Glutamatergic neuron (in vitro differentiated cells): ENCODE results near the gene ALKBH5. TPM values are rescaled to one million over a fixed set of nuclear protein-coding genes. Genes with fewer than 3 reads are reported as not detected.

Experiments
- DNase-seq: peaks from one replicate; pipeline ENCODE4 v3.0.0; 2022
- H3K27ac Mint-ChIP-seq: one replicate; pipeline ENCODE4 v1.8.0; 2020; ENCODE audit warnings: mild to moderate bottlenecking, mixed read lengths, inconsistent platforms; ENCODE audit not compliant: unreplicated experiment
- H3K27me3 Mint-ChIP-seq: one replicate; pipeline ENCODE4 v1.8.0; 2020; ENCODE audit warnings: mild to moderate bottlenecking, moderate library complexity, mixed read lengths, inconsistent platforms; ENCODE audit not compliant: unreplicated experiment
- H3K36me3 Mint-ChIP-seq: one replicate; pipeline ENCODE4 v1.8.0; 2020; ENCODE audit warnings: mild to moderate bottlenecking, mixed read lengths, inconsistent platforms; ENCODE audit not compliant: unreplicated experiment
- H3K4me1 Mint-ChIP-seq: one replicate; pipeline ENCODE4 v1.8.0; 2020; ENCODE audit warnings: mild to moderate bottlenecking, low read depth, mixed read lengths, inconsistent platforms; ENCODE audit not compliant: unreplicated experiment
- H3K4me3 Mint-ChIP-seq: one replicate; pipeline ENCODE4 v1.8.0; 2020; ENCODE audit warnings: mild to moderate bottlenecking, mixed read lengths, inconsistent platforms; ENCODE audit not compliant: unreplicated experiment
- H3K9me3 Mint-ChIP-seq: one replicate; pipeline ENCODE4 v1.8.0; 2020; ENCODE audit warnings: mild to moderate bottlenecking, moderate library complexity, mixed read lengths, inconsistent platforms; ENCODE audit not compliant: unreplicated experiment
- total RNA-seq: library from RNA; stranded (reverse); fragmentation: NEBNext Ultra II Directional; extraction: Animal tissue kit (Norgen Biotek cat#: 25700); gene quantifications from one replicate; pipeline ENCODE4 v1.2.1, GENCODE V29; 2021; ENCODE audit not compliant: unreplicated experiment
- TF ChIP-seq, protein P1 (sequence below): fragments of 200-600 bp; sonication (generic); IDR thresholded peaks from one replicate; pipeline ENCODE4 v1.5.0; 2021; ENCODE audit not compliant: partially characterized antibody, unreplicated experiment

Gene ALKBH5
- total RNA-seq, 1 donor from 2014 or later: 62.7 TPM

DNA sequence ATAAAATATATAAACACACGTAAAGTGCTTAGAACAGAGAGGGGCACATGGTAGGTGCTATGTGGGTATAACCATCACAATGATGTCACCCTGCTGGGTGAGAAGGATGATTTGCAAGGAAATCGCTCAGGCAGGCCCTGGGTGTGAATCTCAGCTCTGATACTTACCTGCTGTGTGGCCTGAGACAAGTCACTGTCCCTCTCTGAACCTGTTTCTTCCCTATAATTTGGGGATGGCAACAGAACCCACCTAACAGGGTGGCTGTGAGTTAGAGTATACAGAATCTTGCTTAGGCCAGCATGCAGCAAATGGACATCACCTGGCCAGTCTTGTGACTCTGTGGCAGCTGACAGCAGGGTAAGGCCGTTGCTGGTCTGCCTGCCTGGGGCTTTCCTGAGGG, 36.6 kb upstream of the ALKBH5 start:
- no peaks in the 10 kb centered on the region for H3K9me3 Mint-ChIP-seq
- no peak overlapping the region for H3K27ac Mint-ChIP-seq
- no peak for DNase-seq
- no peak overlapping the region for H3K4me3 Mint-ChIP-seq
- H3K36me3 Mint-ChIP-seq: no peaks in the 10 kb centered on the region
- peaks cover 1% of the 10 kb centered on the region for H3K27me3 Mint-ChIP-seq
- no peaks in the 10 kb centered on the region for H3K4me1 Mint-ChIP-seq
- TF ChIP-seq, protein P1, sequence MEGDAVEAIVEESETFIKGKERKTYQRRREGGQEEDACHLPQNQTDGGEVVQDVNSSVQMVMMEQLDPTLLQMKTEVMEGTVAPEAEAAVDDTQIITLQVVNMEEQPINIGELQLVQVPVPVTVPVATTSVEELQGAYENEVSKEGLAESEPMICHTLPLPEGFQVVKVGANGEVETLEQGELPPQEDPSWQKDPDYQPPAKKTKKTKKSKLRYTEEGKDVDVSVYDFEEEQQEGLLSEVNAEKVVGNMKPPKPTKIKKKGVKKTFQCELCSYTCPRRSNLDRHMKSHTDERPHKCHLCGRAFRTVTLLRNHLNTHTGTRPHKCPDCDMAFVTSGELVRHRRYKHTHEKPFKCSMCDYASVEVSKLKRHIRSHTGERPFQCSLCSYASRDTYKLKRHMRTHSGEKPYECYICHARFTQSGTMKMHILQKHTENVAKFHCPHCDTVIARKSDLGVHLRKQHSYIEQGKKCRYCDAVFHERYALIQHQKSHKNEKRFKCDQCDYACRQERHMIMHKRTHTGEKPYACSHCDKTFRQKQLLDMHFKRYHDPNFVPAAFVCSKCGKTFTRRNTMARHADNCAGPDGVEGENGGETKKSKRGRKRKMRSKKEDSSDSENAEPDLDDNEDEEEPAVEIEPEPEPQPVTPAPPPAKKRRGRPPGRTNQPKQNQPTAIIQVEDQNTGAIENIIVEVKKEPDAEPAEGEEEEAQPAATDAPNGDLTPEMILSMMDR: no peak

DNA sequence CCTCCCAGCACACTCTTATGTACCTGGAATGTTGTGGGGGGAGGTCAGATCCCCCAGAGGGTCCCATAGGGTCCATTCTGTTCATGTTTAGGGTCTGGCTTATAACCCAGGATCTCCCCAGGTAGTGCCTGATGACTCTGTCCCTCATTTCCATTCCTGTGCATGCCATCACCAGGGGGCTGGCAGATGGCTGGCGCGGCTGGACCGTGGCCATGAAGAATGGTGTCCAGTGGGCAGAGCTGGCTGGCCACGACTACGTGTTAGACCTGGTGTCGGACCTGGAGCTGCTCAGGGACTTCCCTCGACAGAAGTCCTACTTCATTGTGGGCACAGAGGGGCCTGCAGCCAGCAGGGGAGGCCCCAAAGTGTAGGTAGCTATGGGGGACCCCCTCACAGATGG, 35.0 kb upstream of the ALKBH5 start:
- Mint-ChIP-seq H3K9me3 (peaks cover 2% of the 10 kb centered on the region), H3K27me3 (peaks cover 6% of the 10 kb centered on the region), H3K36me3 (no peaks in the 10 kb centered on the region), H3K27ac (no peak overlapping the region), H3K4me1 (no peaks in the 10 kb centered on the region), H3K4me3 (no peak overlapping the region)
- no peak for DNase-seq
- TF ChIP-seq, protein P1: no peak

DNA sequence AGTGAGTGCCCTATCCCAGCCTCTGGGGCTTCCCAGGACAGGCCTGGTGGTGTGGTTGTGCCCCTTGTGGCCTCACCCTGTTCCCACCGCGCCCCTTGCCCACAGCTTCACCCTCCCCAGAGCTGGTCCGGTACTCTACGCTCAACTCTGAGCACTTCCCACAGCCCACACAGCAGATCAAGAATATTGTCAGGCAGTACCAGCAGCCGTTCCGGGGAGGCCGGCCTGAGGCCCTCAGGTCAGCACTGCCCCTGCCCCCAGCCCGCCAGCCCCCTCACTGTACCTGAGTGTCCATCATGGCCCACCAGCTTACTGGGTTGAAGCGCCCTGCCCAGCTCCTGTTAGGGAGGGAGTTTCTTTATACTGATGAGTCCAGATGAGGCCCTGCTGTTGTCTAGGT, 32.3 kb upstream of the ALKBH5 start:
- peaks cover 7% of the 10 kb centered on the region for H3K27me3 Mint-ChIP-seq
- no peak overlapping the region for H3K27ac Mint-ChIP-seq
- peaks cover 2% of the 10 kb centered on the region for H3K9me3 Mint-ChIP-seq
- H3K4me3 Mint-ChIP-seq: no peak overlapping the region
- TF ChIP-seq, protein P1: no peak
- H3K4me1 Mint-ChIP-seq: no peaks in the 10 kb centered on the region
- no peaks in the 10 kb centered on the region for H3K36me3 Mint-ChIP-seq
- no peak for DNase-seq

GRCh38 chr17:18155179-18155578, 28.4 kb upstream of the ALKBH5 start:
- H3K27ac Mint-ChIP-seq: no peak overlapping the region
- TF ChIP-seq, protein P1: no peak
- no peak overlapping the region for H3K4me3 Mint-ChIP-seq
- H3K27me3 Mint-ChIP-seq: peaks cover 14% of the 10 kb centered on the region
- no peaks in the 10 kb centered on the region for H3K4me1 Mint-ChIP-seq
- H3K9me3 Mint-ChIP-seq: peaks cover 2% of the 10 kb centered on the region
- no peaks in the 10 kb centered on the region for H3K36me3 Mint-ChIP-seq
- no peak for DNase-seq

- H3K27ac Mint-ChIP-seq: no peak overlapping the region
- H3K27me3 Mint-ChIP-seq: peaks cover 16% of the 10 kb centered on the region
- H3K9me3 Mint-ChIP-seq: peaks cover 2% of the 10 kb centered on the region
- TF ChIP-seq, protein P1: no peak
- H3K4me3 Mint-ChIP-seq: no peak overlapping the region
- no peak for DNase-seq
- peaks cover 7% of the 10 kb centered on the region for H3K4me1 Mint-ChIP-seq
- no peaks in the 10 kb centered on the region for H3K36me3 Mint-ChIP-seq
These were observed 27.3 kb upstream of the ALKBH5 start for GRCh38 chr17:18156171-18156975.
